ENCODE data around the gene CLDN22. TPM values are rescaled to one million over a fixed set of nuclear protein-coding genes. Genes with fewer than 3 reads are reported as not detected.

Gene CLDN22
- total and polyA plus RNA-seq, 10 of the 15 experiments (the other 5 are each of a cell fraction or from before 2014, with no cell fraction given) = not detected

DNA sequence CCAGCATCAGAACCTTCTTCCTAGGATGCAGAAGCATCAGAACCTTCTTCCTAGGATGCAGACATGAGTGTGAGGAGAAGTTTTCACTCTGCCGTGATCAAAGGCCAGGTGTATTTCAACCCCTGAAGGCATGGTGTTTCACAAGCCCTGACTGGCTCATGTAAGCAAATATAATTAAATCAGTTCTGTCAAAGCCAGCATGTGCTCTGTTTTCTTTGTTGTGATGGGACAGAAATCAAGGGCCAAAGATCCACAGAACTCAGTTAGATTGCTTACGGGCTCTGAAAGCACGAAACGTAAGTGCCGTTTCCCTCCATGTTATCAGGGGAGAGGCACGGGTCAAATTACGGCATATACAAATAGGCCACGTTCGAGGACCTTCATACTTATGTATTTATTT is 34.1 kb upstream of the CLDN22 start:
- POLR2A ChIA-PET = no interaction called here
- ATAC-seq (no peak), DNase-seq (ENCODE audit: low read depth, low spot score) (no peak), FAIRE-seq (no peak)
- H3K9ac ChIP-seq (ENCODE audit: control insufficient read depth, insufficient read depth, low read length) = no peak overlapping the region
- no peak for TF ChIP-seq NR2C2 (IDR thresholded peaks at IDR 0.05; ENCODE audit: borderline replicate concordance, control insufficient read depth, insufficient read length, low read depth)
- no peak for TF ChIP-seq HCFC1 (IDR thresholded peaks at IDR 0.05; ENCODE audit: low read length)
- no peak for TF ChIP-seq CREB1 (IDR thresholded peaks at IDR 0.05; ENCODE audit: low read depth)
- no peak for TF ChIP-seq SRF (IDR thresholded peaks at IDR 0.05; ENCODE audit: low read depth in 2 of 2, low read length in 2 of 2)
- TF ChIP-seq RAD51 (IDR thresholded peaks at IDR 0.05) = no peak
- no peak for TF ChIP-seq NFIC (IDR thresholded peaks at IDR 0.05; ENCODE audit: low read depth, low read length)
- TF ChIP-seq, protein P1, sequence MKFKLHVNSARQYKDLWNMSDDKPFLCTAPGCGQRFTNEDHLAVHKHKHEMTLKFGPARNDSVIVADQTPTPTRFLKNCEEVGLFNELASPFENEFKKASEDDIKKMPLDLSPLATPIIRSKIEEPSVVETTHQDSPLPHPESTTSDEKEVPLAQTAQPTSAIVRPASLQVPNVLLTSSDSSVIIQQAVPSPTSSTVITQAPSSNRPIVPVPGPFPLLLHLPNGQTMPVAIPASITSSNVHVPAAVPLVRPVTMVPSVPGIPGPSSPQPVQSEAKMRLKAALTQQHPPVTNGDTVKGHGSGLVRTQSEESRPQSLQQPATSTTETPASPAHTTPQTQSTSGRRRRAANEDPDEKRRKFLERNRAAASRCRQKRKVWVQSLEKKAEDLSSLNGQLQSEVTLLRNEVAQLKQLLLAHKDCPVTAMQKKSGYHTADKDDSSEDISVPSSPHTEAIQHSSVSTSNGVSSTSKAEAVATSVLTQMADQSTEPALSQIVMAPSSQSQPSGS (IDR thresholded peaks at IDR 0.05; ENCODE audit: low read length) = no peak
- TF ChIP-seq NFYA (IDR thresholded peaks at IDR 0.05; ENCODE audit: borderline replicate concordance, low read depth, low read length) = no peak
- no peak for TF ChIP-seq TARDBP (IDR thresholded peaks at IDR 0.05; ENCODE audit: borderline replicate concordance)
- no peak for TF ChIP-seq IRF4 (IDR thresholded peaks at IDR 0.05; ENCODE audit: low read depth, low read length)
- TF ChIP-seq CHD2 (IDR thresholded peaks at IDR 0.05; ENCODE audit: borderline replicate concordance, low read depth, low read length) = no peak
- TF ChIP-seq ZNF24 (IDR thresholded peaks at IDR 0.05) = no peak
- TF ChIP-seq RCOR1 (conservative IDR thresholded peaks at IDR 0.05; ENCODE audit: low read depth, low read length) = no peak
- no peak for TF ChIP-seq HDAC6 (IDR thresholded peaks at IDR 0.05; ENCODE audit: unreplicated experiment)
- TF ChIP-seq MXI1 (IDR thresholded peaks at IDR 0.05; ENCODE audit: low read depth, low read length) = no peak
- TF ChIP-seq IKZF2 (IDR thresholded peaks at IDR 0.05) = no peak
- TF ChIP-seq, protein P2, sequence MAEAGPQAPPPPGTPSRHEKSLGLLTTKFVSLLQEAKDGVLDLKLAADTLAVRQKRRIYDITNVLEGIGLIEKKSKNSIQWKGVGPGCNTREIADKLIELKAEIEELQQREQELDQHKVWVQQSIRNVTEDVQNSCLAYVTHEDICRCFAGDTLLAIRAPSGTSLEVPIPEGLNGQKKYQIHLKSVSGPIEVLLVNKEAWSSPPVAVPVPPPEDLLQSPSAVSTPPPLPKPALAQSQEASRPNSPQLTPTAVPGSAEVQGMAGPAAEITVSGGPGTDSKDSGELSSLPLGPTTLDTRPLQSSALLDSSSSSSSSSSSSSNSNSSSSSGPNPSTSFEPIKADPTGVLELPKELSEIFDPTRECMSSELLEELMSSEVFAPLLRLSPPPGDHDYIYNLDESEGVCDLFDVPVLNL (IDR thresholded peaks at IDR 0.05; ENCODE audit: low read depth, low read length) = no peak
- TF ChIP-seq KAT2A (conservative IDR thresholded peaks at IDR 0.05; ENCODE audit: control insufficient read depth, low read depth, low read length) = no peak
- TF ChIP-seq MEF2A (IDR thresholded peaks at IDR 0.05; ENCODE audit: insufficient read depth, low read depth, low read length) = no peak
- no peak for TF ChIP-seq KDM1A (IDR thresholded peaks at IDR 0.05; ENCODE audit: borderline replicate concordance)
- no peaks in the 10 kb centered on the region for H3K4me1 ChIP-seq (ENCODE audit: control insufficient read depth, insufficient read depth, low read length)
- SMC1A ChIA-PET (ENCODE audit: uncharacterized antibody, unreplicated experiment) = no interaction called here
- no peaks in the 10 kb centered on the region for H3K27me3 ChIP-seq (replicated peaks in 1 of 2; ENCODE audit: control insufficient read depth in 2 of 2, insufficient read depth in 2 of 2, low read length in 1 of 2)
- no peaks in the 10 kb centered on the region for H4K20me1 ChIP-seq (ENCODE audit: control insufficient read depth, insufficient read depth)
- no peaks in the 10 kb centered on the region for H3K36me3 ChIP-seq (ENCODE audit: control insufficient read depth in 2 of 2, insufficient read depth in 2 of 2, low read length in 1 of 2)
- RAD21 ChIA-PET (ENCODE audit: unreplicated experiment) = no interaction called here
- CTCF ChIA-PET = no interaction called here
- H3K4me2 ChIP-seq (ENCODE audit: control insufficient read depth, insufficient read depth) = no peak overlapping the region
- in situ Hi-C loops (cut with MboI) (no loop called here), intact Hi-C loops (cut with micrococcal nuclease; ENCODE audit: unreplicated experiment) (no loop called here)
- H3K27ac ChIP-seq (ENCODE audit: control insufficient read depth, insufficient read depth) = no peak overlapping the region
- no peak overlapping the region for H3K4me3 ChIP-seq
- BruUV-seq (replicated peaks) = no TSS peak
- WGBS (ENCODE audit: insufficient coverage, insufficient replicate concordance, low lambda C conversion rate, missing lambda C conversion rate) = 50% methylated on average over 9 of the region's 9 CpGs
- H3K9me3 ChIP-seq (replicated peaks; ENCODE audit: control insufficient read depth, insufficient read depth, low read length) = no peaks in the 10 kb centered on the region
- H2AFZ ChIP-seq (ENCODE audit: control insufficient read depth, low read depth, low read length) = no peak overlapping the region
- no peaks in the 10 kb centered on the region for H3K79me2 ChIP-seq (ENCODE audit: control insufficient read depth, insufficient read depth, low read length)

All from GM12878 (cell line).